ENCODE data around the gene IRAK1.

IRAK1 gene

GRCh38 chrX:154040307-154040756, 20.6 kb upstream of the IRAK1 start:
- peak; percentile 54 to 63 for ATAC-seq

GRCh38 chrX:154039577-154039976, 19.9 kb upstream of the IRAK1 start:
- ATAC-seq, result no peak

GRCh38 chrX:154038656-154039055, 19.0 kb upstream of the IRAK1 start:
- ATAC-seq, result no peak

GRCh38 chrX:154037754-154038153, 18.1 kb upstream of the IRAK1 start:
- no peak for ATAC-seq

GRCh38 chrX:154036513-154036912, 16.8 kb upstream of the IRAK1 start:
- ATAC-seq, result peak; percentile 84 to 93

GRCh38 chrX:154033848-154034247, 14.1 kb upstream of the IRAK1 start:
- no peak for ATAC-seq

GRCh38 chrX:154032653-154033052, 13.0 kb upstream of the IRAK1 start:
- no peak for ATAC-seq

GRCh38 chrX:154032160-154032559, 12.5 kb upstream of the IRAK1 start:
- no peak for ATAC-seq

- ATAC-seq, result no peak
These were observed 11.1 kb upstream of the IRAK1 start for GRCh38 chrX:154030715-154031305.

- no peak for ATAC-seq
These were observed 10.6 kb upstream of the IRAK1 start for GRCh38 chrX:154030266-154030665.

GRCh38 chrX:154029439-154029838, 9.7 kb upstream of the IRAK1 start:
- ATAC-seq, result no peak

GRCh38 chrX:154028502-154029184, 8.9 kb upstream of the IRAK1 start:
- no peak for ATAC-seq

- no peak for ATAC-seq
These were observed 8.3 kb upstream of the IRAK1 start for GRCh38 chrX:154027986-154028385.

GRCh38 chrX:154027022-154027402, 7.3 kb upstream of the IRAK1 start:
- ATAC-seq, result no peak

GRCh38 chrX:154026136-154027021, 6.7 kb upstream of the IRAK1 start:
- ATAC-seq, result no peak

GRCh38 chrX:154025230-154025629, 5.5 kb upstream of the IRAK1 start:
- no peak for ATAC-seq

- no peak for ATAC-seq
These were observed 4.6 kb upstream of the IRAK1 start for GRCh38 chrX:154024271-154024670.

- ATAC-seq, result no peak
These were observed 3.7 kb upstream of the IRAK1 start for GRCh38 chrX:154023276-154024000.

- ATAC-seq, result no peak
These were observed 2.4 kb upstream of the IRAK1 start for GRCh38 chrX:154022108-154022507.

GRCh38 chrX:154021131-154021611, 1.5 kb upstream of the IRAK1 start:
- no peak for ATAC-seq

- ATAC-seq, result no peak
These were observed 924 bp upstream of the IRAK1 start for GRCh38 chrX:154020536-154021115.

GRCh38 chrX:154019061-154019621, 561 bp downstream of the IRAK1 start:
- peak; percentile 14 to 19 for ATAC-seq

All from activated CD4-positive, CD25-positive, alpha-beta regulatory T cell treated with anti-CD3 and anti-CD28 coated beads, Interleukin-2, amount 50 U/mL, for 24 hours (primary cell).